NCI-H2196 treated with DMSO at 0.1 percent for 48 hours (cell line): Measurements from ENCODE around the gene GPC3.
A peak's percentile ranks its signal among the peaks of the same experiment; 100 is the strongest.
"Not testable (repeated sequence)": the region's sequence is repeated elsewhere in the genome, so short reads cannot be mapped to it uniquely, and the experiment has no call there.

Experiments
- DNase-seq: peaks from one replicate; lab custom pipeline; 2025; ENCODE audit not compliant: unreplicated experiment; lab: John Stamatoyannopoulos, UW

Gene GPC3

DNA sequence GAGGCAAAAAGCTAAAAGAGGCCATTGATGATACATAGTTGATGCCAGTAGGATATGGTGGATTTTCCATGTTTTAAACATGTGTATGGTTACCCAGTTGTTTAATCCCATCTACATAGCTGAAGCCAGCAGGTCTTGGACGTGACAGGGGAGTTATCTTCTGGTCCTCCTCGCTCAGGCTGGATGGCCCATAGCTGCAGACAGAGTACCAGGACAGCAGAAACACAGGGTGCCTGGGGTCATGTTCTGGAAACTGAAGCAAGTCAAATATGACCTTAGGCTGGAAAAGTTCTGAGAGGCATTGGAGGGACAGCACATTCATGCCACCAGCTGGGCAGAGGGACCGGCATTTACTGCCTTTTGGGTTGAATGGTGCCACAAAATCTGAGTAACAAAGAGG lies 452.1 kb downstream of the GPC3 start:
- no peak for DNase-seq

GRCh38 chrX:133530960-133531359 lies 454.4 kb downstream of the GPC3 start:
- DNase-seq, result no peak

- no peak for DNase-seq
These were observed 455.8 kb downstream of the GPC3 start for GRCh38 chrX:133529578-133529977.

- DNase-seq, result no peak
These were observed 457.6 kb downstream of the GPC3 start for GRCh38 chrX:133527825-133528224.

DNA sequence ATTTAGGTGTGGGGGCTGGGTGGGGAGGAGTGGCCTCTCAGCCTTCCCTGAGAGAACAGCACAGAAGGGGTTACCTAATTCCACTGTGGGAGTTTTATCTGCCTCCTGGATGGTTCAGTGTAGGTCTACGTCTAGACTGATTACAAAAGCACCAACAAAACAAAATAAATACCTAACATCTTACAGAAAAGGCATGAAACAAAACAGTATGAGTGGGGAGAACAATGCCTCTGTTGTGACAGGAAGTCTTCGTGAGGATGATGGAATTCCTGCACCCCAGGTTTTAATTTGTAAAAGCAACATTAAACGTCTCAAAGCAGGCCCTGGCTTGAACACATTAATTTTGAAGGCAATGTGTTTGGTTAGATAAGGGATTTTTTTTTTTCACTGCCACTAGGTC lies 458.0 kb downstream of the GPC3 start:
- DNase-seq, result no peak

DNA sequence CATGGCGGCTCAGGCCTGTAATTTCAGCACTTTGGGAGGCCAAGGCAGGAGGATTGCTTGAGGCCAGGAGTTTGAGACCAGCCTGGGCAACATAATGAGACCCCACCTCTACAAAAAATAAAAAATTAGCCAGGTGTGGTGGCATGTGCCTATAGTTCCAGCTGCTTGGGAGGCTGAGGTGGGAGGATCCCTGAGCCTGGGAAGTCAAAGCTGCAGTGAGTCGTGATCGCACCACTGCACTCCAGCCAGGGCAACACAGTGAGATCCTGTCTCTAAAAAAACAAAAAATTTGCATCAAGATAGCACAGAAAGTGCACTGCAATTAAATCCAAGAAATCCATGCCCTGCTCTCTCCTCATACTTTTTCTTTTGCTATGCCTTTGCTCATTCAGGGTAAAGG lies 458.6 kb downstream of the GPC3 start:
- DNase-seq, result not testable (repeated sequence)

DNA sequence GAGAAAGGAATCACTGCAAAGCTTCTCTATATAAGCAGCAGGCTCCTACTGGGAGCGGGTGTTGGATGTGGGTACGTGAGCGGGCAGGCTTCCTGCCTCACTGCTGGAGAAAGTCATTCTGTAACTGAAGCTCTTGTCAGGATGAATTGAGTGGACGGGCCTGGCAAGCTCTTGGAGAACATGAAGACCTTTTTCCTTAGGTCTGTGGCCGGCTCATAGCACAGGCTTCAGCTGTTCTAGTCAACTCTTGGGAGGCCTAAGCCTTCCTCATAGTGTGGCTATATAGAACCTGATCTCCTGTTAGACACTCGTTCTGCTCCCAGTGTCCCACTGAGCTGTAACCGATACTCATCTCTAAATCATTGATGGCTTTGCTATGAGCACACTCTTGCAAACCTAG lies 461.9 kb downstream of the GPC3 start:
- DNase-seq, result no peak

DNA sequence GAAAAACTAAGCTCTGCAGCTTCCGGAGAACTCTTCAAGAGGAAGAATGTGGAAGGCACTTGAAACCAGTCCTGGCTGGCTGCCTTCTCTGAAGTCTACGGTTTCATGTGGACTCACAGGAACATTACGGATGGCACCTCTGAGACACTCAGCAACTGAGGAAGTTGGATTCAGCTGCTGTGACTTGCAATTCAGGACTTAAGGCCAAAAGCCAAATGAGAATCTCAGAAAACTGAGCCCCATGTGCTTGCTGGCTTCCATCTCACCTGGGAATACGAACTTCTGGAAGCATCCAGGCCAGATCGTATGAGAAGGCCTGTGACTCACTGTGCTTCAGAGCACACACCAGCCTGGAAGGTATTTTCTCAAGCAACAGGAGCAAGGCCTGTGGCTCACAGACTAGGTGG lies 462.3 kb downstream of the GPC3 start:
- DNase-seq, result peak; percentile 10

DNA sequence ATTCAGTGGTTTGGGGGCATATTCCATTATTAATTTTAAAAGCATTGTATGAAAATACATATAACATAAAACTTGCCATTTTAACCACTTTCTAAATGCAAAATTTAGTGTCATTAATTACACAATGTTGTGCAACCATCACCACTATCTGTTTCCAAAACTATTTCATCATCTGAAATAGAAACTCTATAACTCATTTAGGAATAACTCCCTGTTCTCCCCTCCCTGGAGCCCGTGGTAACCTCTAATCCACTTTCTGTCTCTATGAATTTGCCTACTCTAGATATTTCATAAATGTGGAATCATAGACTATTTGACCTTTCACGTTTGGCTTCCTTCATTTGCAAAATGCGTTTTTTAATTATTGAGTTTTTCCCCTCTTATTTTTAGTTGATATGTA lies 468.7 kb downstream of the GPC3 start:
- no peak for DNase-seq

GRCh38 chrX:133514486-133514885 lies 470.9 kb downstream of the GPC3 start:
- no peak for DNase-seq

DNA sequence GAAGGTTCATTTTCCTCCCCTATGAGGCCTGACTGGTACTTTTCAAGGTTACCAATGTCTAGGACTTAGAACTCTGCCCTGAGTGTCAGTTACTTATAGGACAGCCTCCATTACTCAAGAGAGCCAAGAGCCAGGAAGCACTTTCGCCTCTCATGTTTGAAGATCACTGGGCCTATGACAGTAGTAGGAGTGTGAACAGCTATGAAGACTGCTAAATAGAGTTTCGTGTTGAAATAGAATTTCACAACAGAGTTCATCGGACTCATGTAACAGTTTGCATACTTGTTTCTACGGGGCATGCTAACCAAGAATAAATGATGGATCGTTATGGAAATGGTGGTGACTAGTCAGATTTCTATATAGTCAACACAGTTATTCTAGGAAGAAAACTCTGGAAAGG lies 472.3 kb downstream of the GPC3 start:
- no peak for DNase-seq

- no peak for DNase-seq
These were observed 474.4 kb downstream of the GPC3 start for GRCh38 chrX:133511041-133511440.

DNA sequence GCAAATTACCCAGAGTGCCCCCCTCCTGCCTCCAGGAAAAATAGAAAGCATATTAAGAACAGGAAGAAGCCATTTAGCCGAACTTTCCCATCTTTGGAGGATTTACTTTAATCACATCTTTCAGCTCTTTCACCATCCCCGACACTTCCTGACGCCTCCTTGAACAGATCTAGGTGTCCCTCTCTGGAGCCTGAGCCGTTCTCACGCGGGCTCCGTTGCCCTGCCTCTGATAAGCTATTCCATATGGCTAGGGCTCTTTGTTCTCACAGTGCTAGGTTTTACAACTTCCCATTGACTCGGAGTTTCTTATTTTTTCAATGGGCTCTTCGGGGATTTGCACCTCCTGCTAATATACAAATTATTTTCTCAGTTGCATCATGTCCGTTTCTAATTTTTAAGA lies 488.0 kb downstream of the GPC3 start:
- DNase-seq, result no peak

DNA sequence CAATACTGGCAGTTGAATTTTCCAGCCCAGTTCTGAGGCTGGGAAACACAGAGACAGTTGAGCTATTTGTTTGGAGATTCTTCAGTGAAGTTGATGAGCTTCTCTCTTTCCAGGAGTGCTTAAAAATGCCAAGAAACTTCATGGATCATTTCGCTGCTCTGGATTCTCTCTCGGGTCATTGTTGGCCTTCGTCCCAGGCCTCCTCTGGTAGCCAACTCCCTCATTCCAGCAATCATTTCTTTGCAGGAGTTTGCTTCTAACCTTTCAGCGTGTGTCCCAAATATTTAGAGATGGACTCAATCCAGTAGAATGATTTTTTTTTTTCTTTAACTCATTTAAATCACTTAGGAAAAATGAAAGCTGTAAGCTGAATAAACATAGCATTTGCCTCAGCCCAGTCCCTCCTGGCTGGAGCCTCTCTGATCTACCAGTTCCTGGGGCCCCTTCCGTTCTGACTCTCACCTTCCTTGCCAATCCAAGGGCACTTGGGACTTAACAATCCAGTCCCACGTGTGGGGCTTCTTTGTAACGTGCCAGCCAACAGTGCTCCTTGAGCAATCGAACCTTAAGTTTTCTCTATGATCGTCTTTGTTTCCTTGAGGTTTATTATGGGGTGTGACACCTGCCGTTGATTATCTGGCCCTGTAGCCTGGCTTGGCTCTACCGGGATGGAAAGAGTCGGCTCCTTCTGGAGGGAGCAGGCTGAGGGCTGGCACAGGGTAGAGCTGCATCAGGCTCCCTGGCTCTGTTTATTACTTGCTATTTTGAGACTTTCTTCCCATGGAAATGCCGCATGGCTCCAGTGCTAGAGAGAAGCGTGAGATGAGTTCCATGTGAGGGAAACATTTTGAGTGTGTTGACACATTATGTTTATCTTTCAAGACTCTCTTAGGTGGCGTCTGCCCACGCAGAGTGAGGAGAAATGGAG lies 489.7 kb downstream of the GPC3 start:
- DNase-seq, result no peak

DNA sequence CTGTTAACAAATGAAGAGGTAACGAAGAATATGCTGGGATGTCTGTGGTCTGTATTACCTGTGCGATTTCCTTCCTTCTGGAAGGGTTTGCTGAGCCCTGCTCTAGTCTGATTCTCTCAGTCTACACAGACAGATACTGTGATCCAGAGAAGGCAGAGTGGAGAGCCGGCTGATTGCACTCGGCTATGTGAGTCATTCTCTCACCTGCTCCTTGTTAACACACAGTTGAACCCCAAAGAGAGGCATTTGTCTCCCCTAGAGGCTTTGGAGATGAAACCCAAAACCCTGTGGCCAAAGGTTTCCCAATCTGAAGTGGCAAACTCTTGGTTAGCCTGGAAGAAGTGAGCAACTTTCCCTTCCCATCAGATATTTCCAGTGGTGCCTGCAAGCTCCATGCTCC lies 492.0 kb downstream of the GPC3 start:
- DNase-seq, result no peak

GRCh38 chrX:133490955-133491354 lies 494.4 kb downstream of the GPC3 start:
- DNase-seq, result no peak
